Stimulated activated CD4-positive, alpha-beta T cell treated with anti-CD3 and anti-CD28 coated beads, Interleukin-2, amount 100 ng/mL, for 48 hours (primary cell): Measurements from ENCODE around the gene SRRT.
A peak's percentile ranks its signal among the peaks of the same experiment; 100 is the strongest.
"Not testable (repeated sequence)": the region's sequence is repeated elsewhere in the genome, so short reads cannot be mapped to it uniquely, and the experiment has no call there.

Experiments used
- DNase-seq, 2 donors: peaks; one replicate each; pipeline ENCODE4 v3.0.0-alpha.2; 2020

The SRRT gene

GRCh38 chr7:100874577-100875355 lies at the start of gene SRRT:
Gene SRRT (plus strand): TSS chr7:100875103. CDS start chr7:100875591, 488 bp downstream.
- peak; percentile 97 to 98 for DNase-seq

GRCh38 chr7:100825215-100825671 lies 49.7 kb upstream of the SRRT start:
- no peak for DNase-seq

- DNase-seq = no peak
Observed at GRCh38 chr7:100825751-100826513, 49.0 kb upstream of the SRRT start.

GRCh38 chr7:100826514-100827329 lies 48.2 kb upstream of the SRRT start:
- DNase-seq = no peak

- DNase-seq = no peak
Observed at GRCh38 chr7:100827330-100828226, 47.3 kb upstream of the SRRT start, which contains the start of gene EPHB4. Gene EPHB4 (minus strand): TSS chr7:100827523. CDS start chr7:100827030, 493 bp downstream.

- no peak for DNase-seq
Observed at GRCh38 chr7:100829150-100829716, 45.7 kb upstream of the SRRT start.

GRCh38 chr7:100830396-100830795 lies 44.5 kb upstream of the SRRT start:
- DNase-seq = no peak

GRCh38 chr7:100832281-100832633 lies 42.6 kb upstream of the SRRT start:
- DNase-seq = no peak

GRCh38 chr7:100835903-100836811 lies 38.7 kb upstream of the SRRT start:
- no peak for DNase-seq

- DNase-seq = no peak
Observed at GRCh38 chr7:100836812-100837098, 38.1 kb upstream of the SRRT start.

- peak; percentile 70 to 71 for DNase-seq
Observed at GRCh38 chr7:100837099-100837836, 37.6 kb upstream of the SRRT start.

- DNase-seq = no peak
Observed at GRCh38 chr7:100839361-100839760, 35.5 kb upstream of the SRRT start.

GRCh38 chr7:100840470-100841100 lies 34.3 kb upstream of the SRRT start:
- DNase-seq = no peak

GRCh38 chr7:100847360-100847759 lies 27.5 kb upstream of the SRRT start:
- no peak for DNase-seq

- peak; percentile 81 to 83 for DNase-seq
Observed at GRCh38 chr7:100852048-100852872, 22.6 kb upstream of the SRRT start, which contains the start of gene SLC12A9. Gene SLC12A9 (plus strand): TSS chr7:100852713. CDS start chr7:100854198, 1,485 bp downstream.

- no peak for DNase-seq
Observed at GRCh38 chr7:100854146-100854895, 20.6 kb upstream of the SRRT start.

GRCh38 chr7:100854899-100855298 lies 20.0 kb upstream of the SRRT start:
- DNase-seq = not testable (repeated sequence)

- no peak for DNase-seq
Observed at GRCh38 chr7:100855515-100855914, 19.4 kb upstream of the SRRT start.
